Smooth muscle cell (in vitro differentiated cells): ENCODE measurements around the gene SPAG8. TPM values are rescaled to one million over a fixed set of nuclear protein-coding genes. Genes with fewer than 3 reads are reported as not detected.
A peak's percentile ranks its signal among the peaks of the same experiment; 100 is the strongest.

Experiments used
- DNase-seq: peaks from one replicate; lab custom pipeline; 2025; ENCODE audit not compliant: unreplicated experiment; lab: John Stamatoyannopoulos, UW
- H2AFZ ChIP-seq: fragments of 200-600 bp; sonication (generic); 2 replicates; pipeline ENCODE4 v1.6.0; 2016; ENCODE audit warnings: antibody characterized with exemption, low read depth, mild to moderate bottlenecking
- H3F3A ChIP-seq: fragments of 200-600 bp; sonication (generic); 2 replicates; pipeline ENCODE4 v1.6.0; 2017; ENCODE audit warnings: antibody characterized with exemption, low read depth
- H3K27ac ChIP-seq: fragments of 200-600 bp; sonication (generic); 2 replicates; pipeline ENCODE4 v1.5.1; 2016; ENCODE audit warnings: low read depth, mild to moderate bottlenecking
- H3K27me3 ChIP-seq: fragments of 200-600 bp; sonication (generic); 2 replicates; pipeline ENCODE4 v1.6.1; 2016; ENCODE audit warnings: low read depth, mild to moderate bottlenecking
- H3K36me3 ChIP-seq: fragments of 200-600 bp; sonication (generic); 2 replicates; pipeline ENCODE4 v1.5.1; 2016; ENCODE audit warnings: low read depth
- H3K4me1 ChIP-seq: fragments of 200-600 bp; sonication (generic); 2 replicates; pipeline ENCODE4 v1.5.1; 2016; ENCODE audit warnings: low read depth
- H3K4me2 ChIP-seq: fragments of 200-600 bp; sonication (generic); 2 replicates; pipeline ENCODE4 v1.6.0; 2016; ENCODE audit warnings: mild to moderate bottlenecking
- H3K4me3 ChIP-seq: fragments of 200-600 bp; sonication (generic); 2 replicates; pipeline ENCODE4 v1.5.1; 2016; ENCODE audit warnings: mild to moderate bottlenecking
- H3K79me2 ChIP-seq: fragments of 200-600 bp; sonication (generic); 2 replicates; pipeline ENCODE4 v1.6.0; 2016; ENCODE audit warnings: low read depth, mild to moderate bottlenecking
- H3K9ac ChIP-seq: fragments of 200-600 bp; sonication (generic); 2 replicates; pipeline ENCODE4 v1.6.0; 2016; ENCODE audit warnings: low read depth
- H3K9me3 ChIP-seq: fragments of 200-600 bp; sonication (generic); replicated peaks from 2 replicates; pipeline ENCODE4 v1.5.1; 2016; ENCODE audit warnings: low read depth
- H4K20me1 ChIP-seq: fragments of 200-600 bp; sonication (generic); 2 replicates; pipeline ENCODE4 v1.6.0; 2016; ENCODE audit warnings: low read depth
- CTCF ChIP-seq: fragments of 200-600 bp; sonication (generic); IDR thresholded peaks from 2 replicates; pipeline ENCODE4 v1.5.1; 2017; ENCODE audit warnings: borderline replicate concordance, mild to moderate bottlenecking, antibody characterized with exemption; ENCODE audit not compliant: insufficient read depth, poor library complexity, severe bottlenecking
- WGBS: methylation state at CpG from one replicate; pipeline ENCODE4 v1.1.7; 2016; ENCODE audit warnings: low lambda C conversion rate; 5-methylcytosine and 5-hydroxymethylcytosine counted together
- polyA plus RNA-seq: library from polyadenylated mRNA; unstranded; fragments of >200 nt; fragmentation: Nextera tagmentation; extraction: Ambion mirVana; gene quantifications from 2 replicates; pipeline ENCODE4 v1.2.1, GENCODE V29; 2016
- total RNA-seq: library from RNA; depleted of rRNA; stranded (reverse); fragments of >200 nt; gene quantifications from 2 replicates; pipeline ENCODE4 v1.2.3, GENCODE V29; 2014

The SPAG8 gene
- total and polyA plus RNA-seq, 2 experiments from 2014 or later, result 1.2 TPM; not detected in 1

- Histone ChIP-seq H3K9ac (no peak overlapping the region), H3K4me1 (no peaks in the 10 kb centered on the region), H3K27me3 (no peaks in the 10 kb centered on the region), H4K20me1 (no peaks in the 10 kb centered on the region), H3K27ac (no peak overlapping the region), H3K9me3 (no peaks in the 10 kb centered on the region), H3F3A (no peaks in the 10 kb centered on the region), H3K4me3 (no peak overlapping the region), H3K36me3 (no peaks in the 10 kb centered on the region), H2AFZ (no peak overlapping the region), H3K79me2 (no peaks in the 10 kb centered on the region), H3K4me2 (no peak overlapping the region)
- TF ChIP-seq CTCF, result no peak
- no peak for DNase-seq
- WGBS, result 90% methylated on average over 7 of the region's 7 CpGs
Measured at GRCh38 chr9:35800530-35800929, 11.5 kb downstream of the SPAG8 start.

GRCh38 chr9:35798658-35799374, 13.2 kb downstream of the SPAG8 start:
- Histone ChIP-seq H3F3A (no peaks in the 10 kb centered on the region), H3K79me2 (no peaks in the 10 kb centered on the region), H2AFZ (no peak overlapping the region), H4K20me1 (no peaks in the 10 kb centered on the region), H3K36me3 (no peaks in the 10 kb centered on the region), H3K4me3 (no peak overlapping the region), H3K27ac (peak overlapping the region; percentile 78), H3K27me3 (no peaks in the 10 kb centered on the region), H3K9ac (peak overlapping the region; percentile 60), H3K9me3 (no peaks in the 10 kb centered on the region), H3K4me2 (no peak overlapping the region), H3K4me1 (peaks cover 3% of the 10 kb centered on the region)
- no peak for DNase-seq
- no peak for TF ChIP-seq CTCF
- WGBS, result 74% methylated on average over 4 of the region's 4 CpGs

- 91% methylated on average over 6 of the region's 6 CpGs for WGBS
- H3K27me3 ChIP-seq, result no peaks in the 10 kb centered on the region
Measured at GRCh38 chr9:35797311-35798109, 14.6 kb downstream of the SPAG8 start.

More at GRCh38 chr9:35797311-35798109, 14.6 kb downstream of the SPAG8 start:
- Histone ChIP-seq H3K79me2 (no peaks in the 10 kb centered on the region), H3K4me3 (no peak overlapping the region), H3K9ac (peak overlapping the region; percentile 14), H3K4me2 (no peak overlapping the region), H3F3A (no peaks in the 10 kb centered on the region), H3K36me3 (no peaks in the 10 kb centered on the region), H3K9me3 (no peaks in the 10 kb centered on the region), H4K20me1 (no peaks in the 10 kb centered on the region), H3K4me1 (peaks cover 3% of the 10 kb centered on the region), H2AFZ (no peak overlapping the region), H3K27ac (peak overlapping the region; percentile 78)
- no peak for TF ChIP-seq CTCF
- DNase-seq, result no peak
